ENCODE data around the gene FADS2.

- no peak for TF ChIP-seq CTCF (IDR thresholded peaks at IDR 0.05)
- TF ChIP-seq HMGXB4 (CRISPR knock-in tag; IDR thresholded peaks at IDR 0.05) = no peak
- no peak for TF ChIP-seq CBFB (CRISPR knock-in tag; IDR thresholded peaks at IDR 0.05; ENCODE audit: low read depth)
- TF ChIP-seq ZNF121 (CRISPR knock-in tag; IDR thresholded peaks at IDR 0.05) = no peak
Observed at GRCh38 chr11:61782841-61783240, 45.3 kb upstream of the FADS2 start.

Data from WTC11 (cell line).